Activated B cell treated with CpG ODN at 0.5 μM for 24 hours (primary cell): Measurements from ENCODE around the gene HDGFL3. TPM values are rescaled to one million over a fixed set of nuclear protein-coding genes. Genes with fewer than 3 reads are reported as not detected.

ENCODE experiments used
- ATAC-seq: fragments of 200-7000 bp; cut with Tn5 transposase; one replicate; pipeline ENCODE4 v1.10.0; 2021; ENCODE audit warnings: low read depth, mild to moderate bottlenecking, moderate library complexity
- CTCF ChIA-PET: fragments of 350-600 bp; sonication (Branson Sonifier 250); formaldehyde crosslinking; loops from one replicate; lab custom pipeline; 2021; ENCODE audit warnings: antibody characterized with exemption; lab: Charles Lee
- POLR2A ChIA-PET: fragments of 350-600 bp; sonication (Branson Sonifier 250); formaldehyde crosslinking; loops from one replicate; lab custom pipeline; 2021; ENCODE audit warnings: antibody characterized with exemption; lab: Charles Lee
- DNase-seq: peaks from one replicate; pipeline ENCODE4 v3.0.0; 2022
- H3K27ac Mint-ChIP-seq: one replicate; pipeline ENCODE4 v1.8.0; 2020; ENCODE audit warnings: mixed read lengths
- H3K27me3 Mint-ChIP-seq: one replicate; pipeline ENCODE4 v1.8.0; 2021; ENCODE audit warnings: mixed read lengths
- H3K36me3 Mint-ChIP-seq: one replicate; pipeline ENCODE4 v1.8.0; 2021; ENCODE audit warnings: low read depth, mixed read lengths
- H3K4me1 Mint-ChIP-seq: one replicate; pipeline ENCODE4 v1.8.0; 2021; ENCODE audit warnings: mixed read lengths
- H3K4me3 Mint-ChIP-seq: one replicate; pipeline ENCODE4 v1.8.0; 2020; ENCODE audit warnings: mild to moderate bottlenecking, mixed read lengths
- H3K9me3 Mint-ChIP-seq: one replicate; pipeline ENCODE4 v1.8.0; 2020; ENCODE audit warnings: mixed read lengths
- CTCF ChIP-seq: fragments of 200-600 bp; IDR thresholded peaks from one replicate; pipeline ENCODE4 v1.8.0; 2022; ENCODE audit warnings: antibody characterized with exemption, mild to moderate bottlenecking
- intact Hi-C: fragments of 100-400 bp; cut with micrococcal nuclease; formaldehyde crosslinking; loops from one replicate; pipeline ENCODE4 v1.15.1; 2024
- total RNA-seq: library from RNA; stranded (reverse); gene quantifications from 2 replicates; pipeline ENCODE4 v1.2.3, GENCODE V29; 2022

HDGFL3 gene
- total RNA-seq, 1 donor from 2014 or later, result 1.8 TPM

- no peak for TF ChIP-seq CTCF
- no peak for ATAC-seq
- intact Hi-C loops, result no loop called here
- Mint-ChIP-seq H3K27me3 (peaks cover 14% of the 10 kb centered on the region), H3K4me3 (no peak overlapping the region), H3K9me3 (no peaks in the 10 kb centered on the region), H3K36me3 (peaks cover 2% of the 10 kb centered on the region), H3K27ac (no peak overlapping the region), H3K4me1 (peaks cover 7% of the 10 kb centered on the region)
- ChIA-PET POLR2A (no interaction called here), CTCF (no interaction called here)
- no peak for DNase-seq
These were observed 3.0 kb upstream of the HDGFL3 start for GRCh38 chr15:83210619-83211018.

DNA sequence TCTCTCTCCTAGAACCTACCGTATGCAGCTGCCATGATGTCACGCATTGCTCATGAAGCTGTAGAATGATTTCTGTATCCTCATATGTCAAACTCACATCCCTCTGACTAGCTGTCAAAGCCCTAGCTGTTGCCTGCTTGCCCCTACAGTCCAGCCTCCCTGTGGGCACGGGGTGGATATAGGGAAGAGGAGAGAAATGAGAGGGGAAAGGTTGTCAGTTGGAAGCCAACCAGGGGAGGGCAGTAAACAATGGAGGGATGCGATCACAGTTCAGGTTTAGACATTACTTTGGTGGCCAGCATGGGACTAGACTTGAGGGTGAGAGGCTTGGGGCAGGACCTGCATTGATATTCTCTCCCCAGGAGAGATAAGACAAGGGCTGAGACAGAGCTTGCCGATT is 1.7 kb upstream of the HDGFL3 start:
- ChIA-PET POLR2A (no interaction called here), CTCF (no interaction called here)
- Mint-ChIP-seq H3K9me3 (no peaks in the 10 kb centered on the region), H3K4me3 (no peak overlapping the region), H3K4me1 (peaks cover 7% of the 10 kb centered on the region), H3K27me3 (peaks cover 16% of the 10 kb centered on the region), H3K27ac (no peak overlapping the region), H3K36me3 (peaks cover 2% of the 10 kb centered on the region)
- DNase-seq, result no peak
- no peak for TF ChIP-seq CTCF
- no peak for ATAC-seq
- intact Hi-C loops, result no loop called here

GRCh38 chr15:83208367-83208661 is 691 bp upstream of the HDGFL3 start:
- ChIA-PET POLR2A (no interaction called here), CTCF (no interaction called here)
- Mint-ChIP-seq H3K27ac (no peak overlapping the region), H3K9me3 (no peaks in the 10 kb centered on the region), H3K36me3 (peaks cover 2% of the 10 kb centered on the region), H3K4me3 (no peak overlapping the region), H3K27me3 (peaks cover 16% of the 10 kb centered on the region), H3K4me1 (peaks cover 7% of the 10 kb centered on the region)
- ATAC-seq (no peak), DNase-seq (no peak)
- no peak for TF ChIP-seq CTCF
- intact Hi-C loops, result loop anchor here (1.0 kb wide), 1 partner anchor 197 kb away; the partner anchor contains the start of gene C15orf40

DNA sequence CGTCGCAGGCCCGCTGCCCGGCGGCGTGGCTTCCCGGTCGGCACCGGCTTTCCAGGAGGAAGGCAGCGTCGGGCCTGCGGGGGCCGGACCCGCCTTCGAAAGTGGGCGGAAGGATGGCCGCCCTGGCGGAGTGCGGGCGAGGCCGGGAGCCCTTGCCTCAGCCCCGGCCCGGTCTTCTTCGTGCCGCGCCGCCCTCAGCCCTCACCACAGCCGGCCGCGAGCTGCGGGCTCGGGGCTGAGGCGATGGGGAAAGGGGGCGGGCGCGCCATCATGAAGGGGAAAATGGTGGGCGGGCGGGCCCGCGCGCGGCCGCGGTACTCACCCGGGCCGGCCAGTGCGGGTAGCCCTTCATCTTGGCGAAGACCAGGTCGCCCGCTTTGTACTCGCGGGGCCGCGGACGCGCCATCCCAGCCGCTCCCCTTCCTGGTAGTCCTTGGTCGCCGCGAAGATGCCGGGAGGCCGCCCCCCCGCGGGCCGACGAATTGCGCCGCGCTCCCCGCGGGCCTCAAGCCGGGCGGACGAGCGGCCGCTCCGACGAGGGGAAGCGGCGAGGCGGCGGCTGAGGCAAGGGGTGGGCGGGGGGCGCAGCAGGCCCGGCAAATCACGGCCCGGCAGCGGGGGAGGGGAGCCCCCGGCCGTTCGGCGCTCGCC is 489 bp downstream of the HDGFL3 start:
- peak; percentile 56 for ATAC-seq
- Mint-ChIP-seq H3K27ac (no peak overlapping the region), H3K4me3 (no peak overlapping the region), H3K36me3 (peaks cover 2% of the 10 kb centered on the region), H3K27me3 (peaks cover 16% of the 10 kb centered on the region), H3K9me3 (no peaks in the 10 kb centered on the region), H3K4me1 (peaks cover 7% of the 10 kb centered on the region)
- DNase-seq, result peak; percentile 28
- intact Hi-C loops, result no loop called here
- TF ChIP-seq CTCF, result no peak
- CTCF ChIA-PET, result no interaction called here
- POLR2A ChIA-PET, result no interaction called here

- Mint-ChIP-seq H3K27me3 (peaks cover 16% of the 10 kb centered on the region), H3K36me3 (peaks cover 2% of the 10 kb centered on the region), H3K4me1 (peaks cover 7% of the 10 kb centered on the region), H3K9me3 (no peaks in the 10 kb centered on the region), H3K27ac (no peak overlapping the region), H3K4me3 (peak overlapping the region; percentile 84)
- DNase-seq (no peak), ATAC-seq (no peak)
- no peak for TF ChIP-seq CTCF
- POLR2A ChIA-PET, result no interaction called here
- intact Hi-C loops, result no loop called here
- CTCF ChIA-PET, result no interaction called here
These were observed 1.1 kb downstream of the HDGFL3 start for GRCh38 chr15:83206526-83207008.
